Measurements from ENCODE around the gene PRKCB.

The PRKCB gene

DNA sequence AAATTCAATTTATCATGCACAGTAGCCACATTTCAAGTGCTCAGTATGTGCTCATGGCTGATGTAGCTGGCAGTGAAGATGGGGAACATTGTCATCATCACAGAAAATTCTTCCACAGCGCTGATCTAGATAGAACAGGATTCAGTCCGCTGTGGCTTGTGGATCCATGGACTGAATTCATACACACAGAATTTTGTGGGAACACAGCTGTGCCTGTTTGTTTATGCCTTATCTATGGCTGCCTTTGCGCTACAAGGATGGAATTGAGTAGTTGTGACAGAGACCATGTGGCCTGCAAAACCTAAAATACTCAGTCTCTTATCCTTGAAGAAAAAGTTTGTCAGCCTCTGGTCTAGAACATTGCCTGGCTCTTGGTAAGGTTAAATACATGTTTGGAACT, 128.4 kb downstream of the PRKCB start:
- Histone ChIP-seq H3K4me1 (ENCODE audit: low read length) (no peaks in the 10 kb centered on the region), H3K79me2 (ENCODE audit: low read length) (no peaks in the 10 kb centered on the region), H3K9me3 (ENCODE audit: insufficient read depth, low read length) (no peaks in the 10 kb centered on the region), H3K27ac (ENCODE audit: low read length) (no peak overlapping the region), H3K4me2 (ENCODE audit: low read length) (no peak overlapping the region), H3K27me3 (ENCODE audit: low read depth, low read length) (peaks cover 18% of the 10 kb centered on the region), H2AFZ (ENCODE audit: low read depth, low read length) (no peak overlapping the region), H3K9ac (ENCODE audit: low read length) (no peak overlapping the region), H3K4me3 (ENCODE audit: low read length) (no peak overlapping the region), H3K36me3 (replicated peaks; ENCODE audit: low read depth, low read length) (no peaks in the 10 kb centered on the region), H4K20me1 (ENCODE audit: insufficient read depth, low read length) (no peaks in the 10 kb centered on the region)
- TF ChIP-seq, protein P1, sequence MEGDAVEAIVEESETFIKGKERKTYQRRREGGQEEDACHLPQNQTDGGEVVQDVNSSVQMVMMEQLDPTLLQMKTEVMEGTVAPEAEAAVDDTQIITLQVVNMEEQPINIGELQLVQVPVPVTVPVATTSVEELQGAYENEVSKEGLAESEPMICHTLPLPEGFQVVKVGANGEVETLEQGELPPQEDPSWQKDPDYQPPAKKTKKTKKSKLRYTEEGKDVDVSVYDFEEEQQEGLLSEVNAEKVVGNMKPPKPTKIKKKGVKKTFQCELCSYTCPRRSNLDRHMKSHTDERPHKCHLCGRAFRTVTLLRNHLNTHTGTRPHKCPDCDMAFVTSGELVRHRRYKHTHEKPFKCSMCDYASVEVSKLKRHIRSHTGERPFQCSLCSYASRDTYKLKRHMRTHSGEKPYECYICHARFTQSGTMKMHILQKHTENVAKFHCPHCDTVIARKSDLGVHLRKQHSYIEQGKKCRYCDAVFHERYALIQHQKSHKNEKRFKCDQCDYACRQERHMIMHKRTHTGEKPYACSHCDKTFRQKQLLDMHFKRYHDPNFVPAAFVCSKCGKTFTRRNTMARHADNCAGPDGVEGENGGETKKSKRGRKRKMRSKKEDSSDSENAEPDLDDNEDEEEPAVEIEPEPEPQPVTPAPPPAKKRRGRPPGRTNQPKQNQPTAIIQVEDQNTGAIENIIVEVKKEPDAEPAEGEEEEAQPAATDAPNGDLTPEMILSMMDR (IDR thresholded peaks at IDR 0.05; ENCODE audit: low read depth, low read length) = no peak
- no peak for TF ChIP-seq EZH2phosphoT487 (IDR thresholded peaks at IDR 0.05; ENCODE audit: low read depth)

DNA sequence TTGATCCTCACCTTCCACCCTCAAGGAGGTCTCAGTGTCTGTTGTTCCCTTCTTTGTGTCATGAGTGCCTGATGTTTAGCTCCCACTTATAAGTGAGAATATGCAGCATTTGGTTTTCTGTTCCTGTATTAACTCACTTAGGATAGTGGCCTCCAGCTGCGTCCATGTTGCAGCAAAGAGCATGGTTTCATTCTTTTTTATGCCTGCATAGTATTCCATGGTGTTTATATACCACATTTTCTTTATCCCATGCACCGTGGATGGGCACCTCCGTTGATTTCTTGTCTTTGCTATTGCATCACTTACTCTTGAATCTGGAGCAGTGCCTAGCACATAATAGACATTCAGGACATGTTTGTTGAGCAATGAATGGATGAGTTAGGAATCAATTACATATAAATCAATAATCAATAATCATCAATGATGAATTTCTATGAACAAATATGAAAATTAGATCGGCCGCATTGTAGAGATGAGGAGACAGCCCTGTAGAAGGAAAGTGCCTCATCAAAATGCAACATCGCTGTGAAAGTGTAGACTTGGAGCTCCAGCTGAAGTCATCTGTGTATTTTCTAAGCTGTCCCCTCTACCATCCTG, 129.5 kb downstream of the PRKCB start:
- Histone ChIP-seq H3K27me3 (ENCODE audit: low read depth, low read length) (peaks cover 12% of the 10 kb centered on the region), H3K4me3 (ENCODE audit: low read length) (no peak overlapping the region), H2AFZ (ENCODE audit: low read depth, low read length) (no peak overlapping the region), H3K36me3 (replicated peaks; ENCODE audit: low read depth, low read length) (no peaks in the 10 kb centered on the region), H3K27ac (ENCODE audit: low read length) (no peak overlapping the region), H3K4me2 (ENCODE audit: low read length) (no peak overlapping the region), H3K9ac (ENCODE audit: low read length) (no peak overlapping the region), H3K79me2 (ENCODE audit: low read length) (no peaks in the 10 kb centered on the region), H3K9me3 (ENCODE audit: insufficient read depth, low read length) (no peaks in the 10 kb centered on the region), H3K4me1 (ENCODE audit: low read length) (no peaks in the 10 kb centered on the region), H4K20me1 (ENCODE audit: insufficient read depth, low read length) (no peaks in the 10 kb centered on the region)
- TF ChIP-seq EZH2phosphoT487 (IDR thresholded peaks at IDR 0.05; ENCODE audit: low read depth) = no peak
- TF ChIP-seq, protein P1 (IDR thresholded peaks at IDR 0.05; ENCODE audit: low read depth, low read length) = no peak

DNA sequence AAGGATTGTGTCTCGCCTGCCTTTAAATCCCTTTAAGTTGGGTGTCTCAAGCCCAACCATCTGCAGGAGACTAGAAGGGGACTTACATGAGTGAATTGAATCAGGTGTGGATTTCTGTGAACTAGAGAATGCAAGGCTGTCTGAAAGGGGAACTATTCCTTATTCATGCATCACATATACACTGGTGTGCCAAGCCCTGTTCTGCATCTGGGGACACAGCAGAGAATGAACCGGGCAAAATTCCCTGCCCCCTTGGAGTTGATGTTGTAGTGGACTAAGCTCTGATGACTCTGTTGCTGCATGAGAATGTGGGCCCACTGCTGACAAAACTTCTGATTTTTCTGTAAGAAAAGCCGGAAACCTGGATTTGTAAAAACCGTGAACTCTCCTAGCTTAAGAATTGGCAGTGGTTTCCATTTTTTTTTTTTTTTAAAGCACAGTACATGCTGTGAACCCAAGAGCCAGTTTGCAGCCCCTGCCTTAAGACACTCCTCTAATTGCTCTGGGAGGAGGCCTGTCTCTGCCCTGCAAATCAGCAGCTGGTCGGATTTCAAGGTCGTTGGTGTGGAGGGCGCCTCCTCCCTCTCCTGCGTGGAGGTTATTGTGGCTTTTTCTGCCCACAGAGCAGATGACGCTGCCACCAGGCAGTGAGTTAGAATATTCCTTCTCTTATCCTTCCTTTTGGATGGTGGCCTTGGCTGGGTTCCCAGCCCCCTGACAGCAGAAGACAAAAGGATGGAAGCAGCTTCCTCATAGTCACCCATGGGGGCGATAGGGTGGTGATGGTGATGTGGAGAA, 131.0 kb downstream of the PRKCB start:
- Histone ChIP-seq H2AFZ (ENCODE audit: low read depth, low read length) (no peak overlapping the region), H3K27me3 (ENCODE audit: low read depth, low read length) (peaks cover 22% of the 10 kb centered on the region), H3K4me2 (ENCODE audit: low read length) (no peak overlapping the region), H4K20me1 (ENCODE audit: insufficient read depth, low read length) (no peaks in the 10 kb centered on the region), H3K9me3 (ENCODE audit: insufficient read depth, low read length) (no peaks in the 10 kb centered on the region), H3K36me3 (replicated peaks; ENCODE audit: low read depth, low read length) (no peaks in the 10 kb centered on the region), H3K79me2 (ENCODE audit: low read length) (no peaks in the 10 kb centered on the region), H3K4me3 (ENCODE audit: low read length) (no peak overlapping the region), H3K27ac (ENCODE audit: low read length) (no peak overlapping the region), H3K4me1 (ENCODE audit: low read length) (no peaks in the 10 kb centered on the region), H3K9ac (ENCODE audit: low read length) (no peak overlapping the region)
- TF ChIP-seq, protein P1 (IDR thresholded peaks at IDR 0.05; ENCODE audit: low read depth, low read length) = no peak
- TF ChIP-seq EZH2phosphoT487 (IDR thresholded peaks at IDR 0.05; ENCODE audit: low read depth) = no peak

DNA sequence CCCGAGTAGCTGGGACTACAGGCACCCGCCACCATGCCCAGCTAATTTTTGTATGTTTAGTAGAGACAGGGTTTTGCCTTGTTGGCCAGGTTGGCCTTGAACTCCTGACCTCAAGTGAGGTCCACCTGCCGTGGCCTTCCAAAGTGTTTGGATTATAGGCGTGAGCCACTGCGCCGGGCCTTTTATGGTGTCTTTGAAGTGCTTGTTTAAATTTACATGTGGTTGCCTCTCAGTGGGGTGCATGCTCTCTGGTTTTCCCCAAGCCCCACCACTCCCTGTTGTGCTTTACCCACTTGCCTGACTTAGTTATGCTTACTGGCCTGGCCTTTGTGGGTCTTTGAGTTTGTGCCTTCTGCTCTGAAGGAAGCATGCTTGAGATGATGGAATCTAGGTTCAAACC, 132.0 kb downstream of the PRKCB start:
- Histone ChIP-seq H2AFZ (ENCODE audit: low read depth, low read length) (no peak overlapping the region), H3K4me2 (ENCODE audit: low read length) (no peak overlapping the region), H4K20me1 (ENCODE audit: insufficient read depth, low read length) (no peaks in the 10 kb centered on the region), H3K4me1 (ENCODE audit: low read length) (no peaks in the 10 kb centered on the region), H3K9me3 (ENCODE audit: insufficient read depth, low read length) (no peaks in the 10 kb centered on the region), H3K79me2 (ENCODE audit: low read length) (no peaks in the 10 kb centered on the region), H3K9ac (ENCODE audit: low read length) (no peak overlapping the region), H3K36me3 (replicated peaks; ENCODE audit: low read depth, low read length) (no peaks in the 10 kb centered on the region), H3K4me3 (ENCODE audit: low read length) (no peak overlapping the region), H3K27me3 (ENCODE audit: low read depth, low read length) (peaks cover 24% of the 10 kb centered on the region), H3K27ac (ENCODE audit: low read length) (no peak overlapping the region)
- no peak for TF ChIP-seq EZH2phosphoT487 (IDR thresholded peaks at IDR 0.05; ENCODE audit: low read depth)
- TF ChIP-seq, protein P1 (IDR thresholded peaks at IDR 0.05; ENCODE audit: low read depth, low read length) = no peak

Data from OCI-LY3 (cell line).